ENCODE results near the gene LENG1.

The LENG1 gene

DNA sequence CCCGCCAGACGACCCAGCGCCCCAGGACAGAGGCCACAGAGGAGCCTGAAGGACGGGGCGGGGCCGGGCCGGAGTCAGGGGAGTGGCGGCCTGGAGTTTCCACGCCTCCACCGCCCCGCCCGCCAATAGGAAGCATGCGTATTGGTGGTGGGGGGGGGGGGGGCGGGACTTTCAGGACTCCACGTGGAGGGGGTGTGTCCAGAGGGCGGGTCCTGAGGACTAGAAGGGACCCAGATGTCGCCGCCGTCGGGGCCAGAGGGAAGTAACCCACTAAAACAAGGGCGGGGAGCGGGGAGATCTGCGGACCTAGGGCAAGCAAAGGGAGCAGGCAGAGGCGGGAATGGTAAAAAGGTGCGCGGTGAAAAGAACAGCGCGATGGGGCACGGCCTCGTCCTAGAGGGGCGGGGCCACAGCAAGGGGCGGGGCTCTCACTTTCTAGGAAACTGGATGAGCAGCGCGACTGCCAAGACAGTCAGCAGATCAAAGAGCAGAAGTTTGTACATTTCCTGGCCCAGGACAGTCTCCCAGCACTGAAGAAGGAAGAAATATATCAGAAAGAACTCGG is 2.8 kb upstream of the LENG1 start:
- peak; percentile 90 to 91 for DNase-seq

DNA sequence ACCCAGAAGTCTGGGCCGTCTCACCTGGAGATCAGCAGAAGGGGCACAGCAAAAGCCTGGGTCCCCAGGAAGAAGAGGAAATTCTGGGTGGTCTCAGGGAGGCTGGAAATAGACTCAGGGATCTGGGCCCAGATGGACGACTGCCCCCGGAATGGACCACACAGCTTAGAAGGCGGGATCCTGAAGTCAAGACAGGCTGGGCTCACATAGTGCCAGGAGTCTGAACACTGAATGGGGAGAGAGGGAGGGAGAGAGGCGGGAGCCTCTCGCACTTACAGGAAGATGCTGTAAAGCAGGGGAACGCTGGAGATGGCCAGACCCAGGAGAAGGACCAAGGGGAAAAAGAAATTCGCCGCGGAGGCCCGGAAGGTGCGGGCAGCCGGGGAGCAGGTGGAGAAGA is 1.3 kb upstream of the LENG1 start:
- no peak for DNase-seq

DNA sequence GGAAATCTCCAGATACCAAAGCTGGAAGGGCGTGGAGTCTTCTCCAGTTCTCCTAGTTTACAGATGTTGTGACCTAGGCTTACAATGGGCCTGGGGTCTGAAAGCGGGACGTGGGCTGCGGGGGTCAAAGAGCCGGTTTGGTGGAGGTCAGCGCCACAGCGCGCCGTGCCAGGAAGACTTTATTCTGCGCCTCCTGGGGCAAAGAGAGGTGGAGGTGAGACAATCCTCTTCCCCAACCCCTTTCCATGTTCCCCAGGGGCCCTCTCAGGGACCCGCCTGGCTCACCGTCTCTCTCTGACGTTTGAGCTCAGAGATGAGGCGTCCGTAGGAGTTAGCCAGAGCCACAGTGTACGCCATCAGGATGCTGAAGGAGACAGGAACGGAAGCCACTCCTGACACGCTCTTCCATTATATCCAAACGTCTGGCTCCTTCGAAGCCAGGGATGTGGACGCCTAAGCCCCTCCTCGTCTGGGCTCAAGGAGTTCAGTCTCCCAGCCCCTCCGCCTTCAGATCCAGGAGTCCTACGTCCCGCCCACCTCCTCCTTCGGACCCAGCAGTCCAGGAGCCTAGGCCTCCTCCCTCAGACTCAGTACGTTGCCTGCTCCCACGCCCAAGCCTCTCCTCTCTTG is 776 bp upstream of the LENG1 start:
- DNase-seq: no peak

DNA sequence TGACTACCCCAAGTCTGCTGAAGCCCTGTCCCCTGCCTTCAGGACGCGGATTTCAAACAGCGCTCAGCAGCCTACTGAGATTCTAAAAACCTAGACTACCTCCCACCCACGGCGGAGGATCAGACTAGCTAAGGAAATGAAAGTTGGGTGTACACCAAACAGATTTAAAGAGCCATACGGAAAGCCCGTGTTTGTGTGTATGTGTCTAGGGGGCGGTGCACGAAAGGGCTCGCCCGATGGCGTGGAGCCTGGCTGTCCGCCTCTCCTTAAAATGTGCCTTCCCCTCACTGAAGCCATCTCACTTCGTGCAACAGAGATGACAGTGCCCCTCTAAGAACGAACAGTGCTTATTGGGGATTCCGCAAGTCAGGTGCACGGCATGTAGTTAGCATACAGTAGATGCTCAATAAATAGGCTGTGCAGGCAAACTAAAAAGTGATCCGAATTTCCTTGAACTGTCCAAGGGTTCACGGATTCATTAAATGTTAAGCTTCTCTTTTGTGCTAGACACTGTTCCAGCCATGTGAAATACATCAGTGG is 639 bp downstream of the LENG1 start:
- peak; percentile 51 to 60 for DNase-seq

DNA sequence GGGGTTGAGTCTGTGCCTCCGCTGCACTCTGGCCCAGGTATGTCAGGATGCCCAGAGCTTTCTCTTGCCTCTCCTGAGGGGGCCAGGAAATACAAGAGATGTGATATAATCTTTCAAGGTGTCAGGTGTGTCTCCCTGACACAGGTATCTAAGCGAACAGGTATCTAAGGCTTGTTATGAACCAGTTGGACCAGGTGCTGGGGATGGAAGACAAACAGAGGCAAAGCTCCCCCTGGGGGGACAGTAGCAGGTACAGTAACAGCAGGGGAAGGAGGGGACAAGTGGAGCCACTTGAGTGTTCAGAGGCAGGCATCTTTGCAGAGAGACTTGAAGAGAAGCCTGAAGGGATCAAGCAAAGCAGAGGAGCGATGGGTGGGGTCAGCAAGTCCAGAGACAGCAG is 2.6 kb downstream of the LENG1 start:
- no peak for DNase-seq

DNA sequence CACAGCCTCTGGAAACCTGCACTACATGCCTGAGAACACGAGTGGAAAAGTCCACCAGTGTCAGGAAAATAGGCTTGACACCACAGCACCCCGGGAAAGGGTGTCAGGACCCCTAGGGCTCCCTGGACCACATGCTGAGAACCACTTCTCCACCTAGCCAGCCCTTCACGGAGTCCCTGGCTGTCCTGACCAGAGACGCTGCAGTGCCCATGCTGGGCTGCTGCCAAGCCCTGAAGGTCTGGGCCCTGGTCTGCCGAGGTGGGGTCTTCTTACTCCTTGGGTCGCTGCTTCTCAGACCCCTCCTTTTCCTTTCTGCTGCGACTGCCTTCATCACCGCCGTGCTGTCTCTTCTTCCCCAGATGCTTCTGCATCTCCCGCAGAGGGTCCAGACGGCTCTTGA is 3.0 kb downstream of the LENG1 start:
- DNase-seq: no peak

DNA sequence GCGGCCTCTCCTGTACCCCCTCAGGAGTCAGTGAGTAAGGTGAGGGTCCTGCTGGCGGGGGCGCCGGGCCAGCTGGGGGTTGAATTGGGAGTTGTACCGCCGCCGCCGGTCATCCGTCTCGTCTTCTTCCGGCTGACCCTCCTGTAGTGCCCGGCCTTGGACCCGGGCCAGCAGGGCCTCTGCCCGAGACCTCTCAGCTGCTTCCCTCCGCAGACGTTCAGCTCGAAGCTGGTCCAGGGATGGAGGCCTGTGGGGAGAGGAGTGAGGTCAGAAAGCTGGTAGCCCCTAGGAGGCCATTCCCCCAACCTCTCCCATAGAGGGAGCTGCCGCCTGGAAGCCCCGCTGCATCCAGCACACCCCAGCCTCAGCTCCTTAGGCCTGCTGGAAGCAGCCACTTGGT is 3.8 kb downstream of the LENG1 start:
- no peak for DNase-seq

DNA sequence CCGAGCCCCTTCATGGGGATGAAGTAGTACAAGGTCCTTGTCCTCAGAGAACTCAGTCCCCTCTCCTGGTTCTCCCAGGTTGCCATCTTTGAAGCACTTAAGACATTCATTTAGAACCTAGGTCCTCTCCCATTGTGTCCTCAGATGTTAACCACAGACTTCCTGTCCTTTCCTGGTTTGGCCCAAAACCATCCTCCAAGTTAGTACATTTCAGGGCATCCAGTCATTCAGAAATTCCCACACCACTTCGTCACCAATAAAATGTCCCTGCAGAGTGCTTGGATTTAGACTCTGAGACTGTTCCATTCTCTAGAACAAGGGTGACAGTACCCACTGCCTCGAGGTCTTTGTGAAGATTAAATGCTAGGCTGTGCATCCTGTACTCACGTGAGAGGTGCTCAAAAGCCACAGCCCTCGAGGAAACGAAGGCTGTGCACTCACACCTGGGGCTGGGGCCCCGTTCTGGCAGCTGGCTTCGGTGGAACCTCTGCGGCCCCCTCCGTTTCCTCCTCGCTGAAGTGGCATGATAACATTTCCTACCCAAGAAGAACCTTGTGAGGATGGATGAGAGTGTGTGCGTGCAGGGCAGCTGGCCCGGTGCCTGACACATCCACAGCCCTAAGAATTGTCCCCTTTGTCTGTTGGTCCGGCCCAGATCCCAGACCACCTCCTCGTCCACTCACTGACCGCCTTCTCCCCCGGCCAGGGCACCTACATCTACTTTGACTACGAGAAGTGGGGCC is 4.7 kb downstream of the LENG1 start:
- peak in 1 of 2 experiments; percentile 48 for DNase-seq

DNA sequence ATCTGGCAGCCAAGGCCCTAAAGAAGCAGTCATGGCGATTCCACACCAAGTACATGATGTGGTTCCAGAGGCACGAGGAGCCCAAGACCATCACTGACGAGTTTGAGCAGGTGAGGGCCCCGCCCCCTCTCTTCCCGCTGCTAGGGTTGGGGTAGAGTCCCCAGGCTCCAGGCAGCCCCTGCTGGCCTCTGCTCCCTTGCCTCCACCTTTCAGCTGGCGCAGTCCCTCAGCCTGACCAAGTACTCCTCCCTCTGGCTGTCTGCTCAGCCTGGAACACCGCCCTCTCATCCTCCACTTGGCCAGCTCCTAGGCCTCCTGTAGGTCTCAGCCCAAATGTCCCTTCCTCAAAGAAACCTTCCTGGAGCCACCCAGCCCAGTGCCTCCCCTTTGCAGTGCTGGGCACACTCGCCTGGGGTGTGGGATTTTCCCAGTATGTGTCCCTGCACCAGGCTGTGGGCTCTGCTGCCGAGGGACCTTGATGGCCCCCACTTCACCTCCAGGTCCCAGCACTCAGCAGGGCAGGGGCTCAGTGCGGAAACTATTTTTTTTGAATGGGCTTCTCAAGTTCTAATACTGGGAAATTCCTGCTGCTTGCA is 5.7 kb downstream of the LENG1 start:
- DNase-seq: no peak

DNA sequence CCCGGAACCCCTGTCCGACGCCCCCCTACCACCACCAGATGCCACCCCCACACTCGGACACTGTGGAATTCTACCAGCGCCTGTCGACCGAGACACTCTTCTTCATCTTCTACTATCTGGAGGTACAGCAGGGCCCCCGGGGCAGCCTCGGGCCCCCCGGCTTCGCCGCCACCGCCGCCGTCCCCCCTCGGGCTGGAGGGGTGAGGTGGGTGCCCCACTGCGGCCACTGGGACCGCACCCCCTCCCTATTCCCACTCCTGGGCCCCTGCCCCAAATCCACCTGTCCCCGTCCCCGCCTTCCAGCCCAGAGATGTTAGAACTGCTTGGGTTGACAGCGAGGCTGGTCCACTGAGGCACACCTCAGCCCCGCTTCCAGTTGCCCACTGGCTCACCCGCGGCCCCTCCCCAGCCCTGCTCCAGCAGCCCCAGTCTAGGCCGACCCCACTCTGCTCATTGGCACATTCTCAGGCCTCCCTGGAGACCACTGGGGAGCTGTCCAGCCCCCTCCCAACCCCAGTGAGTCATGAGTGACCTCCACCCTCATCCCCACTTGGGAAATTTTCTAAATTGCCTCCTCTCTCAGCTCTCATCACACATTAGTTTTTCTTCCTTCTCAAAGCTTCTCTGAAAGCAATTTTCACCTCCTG is 6.5 kb downstream of the LENG1 start:
- DNase-seq: no peak

DNA sequence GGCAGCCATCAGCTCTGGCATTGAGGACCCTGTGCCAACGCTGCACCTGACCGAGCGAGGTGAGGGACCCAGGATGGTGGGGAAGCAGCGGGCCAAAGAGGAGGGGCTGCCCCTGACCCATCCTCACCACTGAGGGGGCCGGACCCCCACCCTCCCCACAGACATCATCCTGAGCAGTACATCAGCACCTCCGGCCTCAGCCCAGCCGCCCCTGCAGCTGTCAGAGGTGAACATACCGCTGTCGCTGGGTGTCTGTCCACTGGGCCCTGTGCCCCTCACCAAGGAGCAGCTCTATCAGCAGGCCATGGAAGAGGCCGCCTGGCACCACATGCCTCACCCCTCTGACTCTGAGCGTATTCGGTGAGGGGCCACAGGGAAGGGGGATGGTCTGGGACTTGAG is 7.3 kb downstream of the LENG1 start:
- DNase-seq: no peak

DNA sequence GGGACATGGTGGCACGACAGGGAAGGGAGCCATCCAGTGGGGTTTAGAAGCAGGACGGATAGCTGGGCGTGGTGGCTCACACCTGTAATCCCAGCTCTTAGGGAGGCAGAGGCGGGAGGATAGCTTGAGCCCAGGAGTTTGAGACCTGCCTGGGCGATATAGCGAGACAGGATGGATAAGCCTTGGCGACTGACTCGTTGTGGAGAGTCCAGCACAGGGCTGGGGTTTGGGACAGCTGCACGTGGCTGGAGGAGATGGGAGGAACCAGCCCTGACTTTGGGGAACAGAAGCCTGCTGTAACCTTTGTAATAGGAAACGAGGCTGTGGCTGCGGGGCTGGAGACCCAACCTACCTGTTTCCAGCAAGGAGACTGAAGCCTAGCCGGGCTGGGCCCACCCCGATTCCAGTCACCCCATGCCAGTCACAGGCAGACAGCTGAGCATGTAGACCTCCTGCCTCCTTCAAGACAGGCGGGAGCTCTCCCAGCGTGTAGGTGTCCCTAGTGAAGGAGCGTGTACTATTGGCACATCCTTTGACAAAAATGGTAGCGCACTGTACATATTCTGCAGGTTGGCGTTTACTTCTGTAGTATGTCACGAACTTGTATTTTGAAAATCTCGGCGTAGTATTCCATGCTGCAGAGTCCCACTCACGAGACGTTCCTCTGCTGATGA is 8.0 kb downstream of the LENG1 start:
- no peak for DNase-seq

DNA sequence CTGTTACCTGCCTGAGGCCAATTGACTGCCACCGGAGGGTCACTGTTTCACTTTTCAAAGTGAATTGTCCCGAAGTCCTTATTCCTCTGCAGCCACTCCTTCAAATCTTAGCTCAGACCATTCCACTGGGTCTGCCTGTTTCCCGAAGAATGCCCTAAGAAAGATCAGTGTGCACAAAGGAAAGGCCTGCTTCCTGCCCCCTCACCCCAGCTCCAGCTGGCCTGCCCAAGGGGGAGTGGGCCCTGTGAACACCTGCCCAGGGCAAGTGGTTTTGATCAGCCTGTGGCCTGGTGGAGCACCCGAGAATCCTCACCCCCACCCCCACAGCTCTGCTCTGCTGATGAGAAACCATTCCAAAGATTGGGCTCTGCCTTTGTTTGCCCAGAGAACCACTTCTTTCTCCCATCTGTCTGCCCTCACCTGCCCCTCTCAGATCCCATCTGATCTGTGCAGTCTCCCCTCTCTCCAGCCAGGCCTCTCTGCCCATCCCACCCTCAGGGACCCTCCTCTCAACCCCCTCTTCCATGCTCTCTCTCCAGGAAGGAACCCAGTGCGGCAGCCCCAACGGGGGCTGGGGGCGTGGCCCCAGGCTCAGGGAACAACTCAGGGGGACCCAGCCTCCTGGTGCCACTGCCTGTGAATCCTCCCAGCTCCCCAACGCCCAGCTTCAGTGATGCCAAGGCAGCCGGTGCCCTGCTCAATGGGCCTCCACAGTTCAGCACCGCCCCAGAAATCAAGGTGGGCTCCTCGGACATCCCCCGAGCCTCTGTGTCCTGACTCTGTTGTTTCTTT is 10.3 kb downstream of the LENG1 start:
- DNase-seq: no peak

DNA sequence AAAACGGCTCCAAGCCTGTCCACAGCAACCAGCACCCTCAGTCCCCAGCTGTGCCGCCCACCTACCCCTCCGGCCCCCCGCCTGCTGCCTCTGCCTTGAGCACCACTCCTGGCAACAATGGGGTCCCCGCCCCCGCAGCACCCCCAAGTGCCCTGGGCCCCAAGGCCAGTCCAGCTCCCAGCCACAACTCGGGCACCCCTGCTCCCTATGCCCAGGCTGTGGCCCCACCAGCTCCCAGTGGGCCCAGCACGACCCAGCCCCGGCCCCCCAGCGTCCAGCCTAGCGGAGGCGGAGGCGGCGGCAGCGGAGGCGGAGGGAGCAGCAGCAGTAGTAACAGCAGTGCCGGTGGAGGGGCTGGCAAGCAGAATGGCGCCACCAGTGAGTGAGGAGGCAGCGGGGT is 11.4 kb downstream of the LENG1 start:
- no peak for DNase-seq

DNA sequence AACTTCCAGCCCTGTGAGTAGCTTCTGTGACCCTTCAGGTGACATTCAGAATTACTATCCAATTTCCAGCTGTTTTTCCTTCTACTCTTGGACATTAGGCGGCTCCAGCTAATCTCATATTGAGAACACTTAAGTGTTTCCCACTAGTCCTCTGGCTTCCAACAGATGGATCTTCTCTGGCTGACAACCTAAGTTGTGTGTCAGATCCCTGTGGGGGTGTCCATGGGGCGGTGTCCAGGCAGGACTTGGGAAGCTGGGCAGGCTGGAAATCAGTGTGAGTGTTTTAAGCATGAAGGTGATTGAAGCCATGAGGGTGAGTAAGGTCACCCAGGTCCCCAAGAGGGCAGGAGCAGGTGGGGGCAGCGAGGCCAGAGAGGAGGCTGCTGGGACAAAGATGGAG is 11.8 kb downstream of the LENG1 start:
- DNase-seq: no peak

DNA sequence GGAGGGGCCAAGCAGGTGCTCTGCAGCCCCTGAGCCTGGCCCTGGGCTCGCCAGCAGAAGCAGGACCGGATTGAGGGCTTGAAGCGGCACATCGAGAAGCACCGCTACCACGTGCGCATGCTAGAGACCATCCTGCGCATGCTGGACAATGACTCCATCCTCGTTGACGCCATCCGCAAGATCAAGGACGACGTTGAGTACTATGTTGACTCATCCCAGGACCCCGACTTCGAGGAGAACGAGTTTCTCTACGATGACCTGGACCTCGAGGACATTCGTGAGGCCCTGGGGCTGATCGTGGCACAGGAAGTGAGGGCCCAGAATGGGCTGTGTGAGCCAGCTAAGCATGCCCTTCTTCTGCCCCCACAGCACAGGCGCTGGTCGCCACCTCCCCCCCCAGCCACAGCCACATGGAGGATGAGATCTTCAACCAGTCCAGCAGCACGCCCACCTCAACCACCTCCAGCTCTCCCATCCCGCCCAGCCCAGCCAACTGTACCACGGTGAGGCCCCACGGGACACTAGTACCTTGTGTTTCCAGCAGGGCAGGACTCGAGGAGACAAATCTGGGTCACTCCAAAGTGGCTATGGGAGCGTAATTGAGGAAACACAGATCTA is 13.9 kb downstream of the LENG1 start:
- DNase-seq: no peak

DNA sequence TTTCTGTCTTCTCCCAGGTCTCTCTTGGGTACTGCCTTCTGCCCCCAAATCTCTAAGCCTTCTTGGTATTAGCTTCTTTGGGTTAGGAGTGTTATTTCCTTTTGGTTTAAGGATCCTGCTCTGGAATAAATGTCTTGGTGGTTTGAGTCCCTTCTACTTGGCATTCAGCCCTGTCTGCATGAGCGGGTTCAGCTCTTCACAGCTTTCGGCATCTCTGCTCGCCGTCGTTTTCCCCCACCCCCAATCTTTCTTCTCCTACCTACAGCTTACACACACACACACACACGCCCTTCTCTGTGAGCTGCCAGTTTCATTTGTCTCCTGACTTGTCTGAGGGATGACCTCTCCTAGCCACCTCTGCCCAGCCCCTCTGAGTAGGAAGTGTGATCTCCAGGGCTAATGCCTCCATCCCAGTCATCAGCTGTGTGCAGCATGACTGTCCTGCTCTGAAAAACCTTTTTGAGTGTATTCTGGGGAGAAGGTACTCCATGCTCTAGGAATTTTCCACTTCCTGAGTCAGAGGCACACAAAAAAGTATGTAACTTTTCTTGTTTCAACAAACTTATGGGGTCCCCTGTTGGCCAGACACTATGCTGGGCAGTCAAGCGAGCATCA is 17.2 kb downstream of the LENG1 start:
- no peak for DNase-seq

DNA sequence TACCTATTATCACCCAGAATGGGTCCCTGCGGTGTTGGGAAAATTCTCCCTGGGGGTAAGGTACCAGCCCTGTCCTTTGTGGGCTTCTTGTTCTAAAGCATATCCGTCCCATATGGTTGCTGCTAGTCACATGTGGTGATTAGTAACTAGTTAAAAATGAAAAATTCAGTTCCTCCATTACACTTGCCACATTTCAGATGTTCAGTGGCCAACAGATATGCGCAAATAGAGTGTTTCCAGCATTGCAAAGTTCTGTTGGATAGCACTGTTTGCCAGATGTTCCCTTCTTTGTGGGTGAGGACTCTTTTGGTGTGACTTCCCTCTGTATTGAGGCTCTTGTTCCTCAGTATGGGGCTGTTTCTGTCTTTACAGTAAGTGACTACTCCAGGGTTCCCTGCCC is 18.2 kb downstream of the LENG1 start:
- DNase-seq: no peak

DNA sequence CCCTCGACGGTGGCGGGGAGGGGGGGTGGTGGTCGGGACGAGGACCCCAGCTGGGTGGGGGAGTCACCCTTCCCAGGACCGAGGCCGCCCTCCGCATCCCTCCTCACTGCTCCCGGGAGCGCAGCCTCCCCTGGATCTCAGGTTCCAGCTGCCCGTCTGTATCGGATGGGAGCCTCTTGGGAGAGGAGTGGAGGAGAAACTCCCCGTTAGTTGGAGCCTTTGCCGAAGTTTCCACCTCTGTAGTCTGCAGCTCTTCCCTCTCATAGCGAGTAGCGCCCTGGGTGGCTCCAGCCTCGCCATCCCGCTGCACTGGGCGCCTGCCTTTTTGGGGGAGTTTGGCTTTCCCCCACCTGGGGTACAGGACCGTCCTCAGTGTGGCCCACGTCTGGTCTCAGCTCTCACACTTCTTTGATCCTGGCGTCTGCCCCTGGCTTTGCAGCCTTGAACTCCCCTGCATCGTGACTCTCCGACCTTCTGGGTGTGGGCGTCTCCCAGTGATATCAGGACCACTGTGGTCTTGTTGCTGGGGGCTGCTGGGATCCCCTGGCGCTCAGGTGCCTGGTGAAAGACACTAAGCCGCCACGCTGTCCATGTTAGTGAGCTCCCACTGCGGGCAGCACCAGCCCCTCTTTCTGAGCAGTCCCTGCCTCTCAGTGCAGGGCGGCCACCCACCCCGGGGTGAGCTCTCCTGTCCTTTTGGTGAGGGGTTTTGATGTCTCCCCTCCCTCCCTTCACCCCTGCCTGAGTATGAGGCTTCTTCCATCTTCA is 20.8 kb downstream of the LENG1 start:
- DNase-seq: peak; percentile 63 to 67
